Measurements from ENCODE around the gene PAM. TPM values are rescaled to one million over a fixed set of nuclear protein-coding genes. Genes with fewer than 3 reads are reported as not detected.
"Not testable (repeated sequence)": the region's sequence is repeated elsewhere in the genome, so short reads cannot be mapped to it uniquely, and the experiment has no call there.

The PAM gene
- polyA plus RNA-seq, 6 donors from 2014 or later = 0.62 to 3.5 (median 1.6) TPM; not detected in 1

- H3K27ac Mint-ChIP-seq = no peak overlapping the region
- H3K4me1 Mint-ChIP-seq = no peaks in the 10 kb centered on the region
- H3K4me3 Mint-ChIP-seq = no peak overlapping the region
- H3K36me3 Mint-ChIP-seq = peaks cover 7 to 14% of the 10 kb centered on the region in 2 donors
- peaks cover 6 to 29% (median 18%) of the 10 kb centered on the region in 7 donors for H3K9me3 Mint-ChIP-seq
- peak; percentile 2 for DNase-seq
- H3K27me3 Mint-ChIP-seq = no peaks in the 10 kb centered on the region
- peak in 1 of 2 donors; percentile 46 for ATAC-seq (ENCODE audit: low read depth in 2 of 2)
Observed at GRCh38 chr5:102986074-102986473, 231.0 kb downstream of the PAM start.

DNA sequence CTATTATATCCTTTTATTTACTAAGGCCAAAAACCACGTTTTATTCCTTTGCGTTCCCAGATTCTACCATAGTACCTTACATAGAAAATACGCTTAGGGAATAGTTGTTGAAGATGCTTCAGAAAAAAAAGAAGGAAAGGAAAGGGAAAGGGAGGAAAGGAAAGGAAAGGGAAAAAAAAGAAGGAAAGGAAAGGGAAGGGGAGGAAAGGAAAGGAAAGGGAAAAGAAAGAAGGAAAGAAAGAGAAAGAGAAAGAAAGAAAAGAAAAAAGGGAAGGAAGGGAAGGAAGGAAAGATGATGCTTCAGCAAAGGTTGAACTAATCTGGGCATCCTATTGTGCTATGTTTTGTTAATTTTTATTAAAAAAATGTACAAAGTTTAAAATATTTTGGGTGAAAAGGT, 233.4 kb downstream of the PAM start:
- Mint-ChIP-seq H3K27ac (no peak overlapping the region), H3K36me3 (no peaks in the 10 kb centered on the region), H3K4me3 (no peak overlapping the region), H3K27me3 (no peaks in the 10 kb centered on the region), H3K4me1 (no peaks in the 10 kb centered on the region), H3K9me3 (peaks cover 2 to 14% (median 7%) of the 10 kb centered on the region in 7 donors)
- ATAC-seq (ENCODE audit: low read depth in 2 of 2) = no peak
- no peak for DNase-seq

GRCh38 chr5:102991802-102992201, 236.7 kb downstream of the PAM start:
- Mint-ChIP-seq H3K4me1 (no peaks in the 10 kb centered on the region), H3K4me3 (no peak overlapping the region), H3K36me3 (no peaks in the 10 kb centered on the region), H3K27ac (no peak overlapping the region), H3K27me3 (no peaks in the 10 kb centered on the region), H3K9me3 (peaks cover 0 to 3% (median 0%) of the 10 kb centered on the region in 7 donors)
- DNase-seq (no peak), ATAC-seq (ENCODE audit: low read depth in 2 of 2) (no peak)

DNA sequence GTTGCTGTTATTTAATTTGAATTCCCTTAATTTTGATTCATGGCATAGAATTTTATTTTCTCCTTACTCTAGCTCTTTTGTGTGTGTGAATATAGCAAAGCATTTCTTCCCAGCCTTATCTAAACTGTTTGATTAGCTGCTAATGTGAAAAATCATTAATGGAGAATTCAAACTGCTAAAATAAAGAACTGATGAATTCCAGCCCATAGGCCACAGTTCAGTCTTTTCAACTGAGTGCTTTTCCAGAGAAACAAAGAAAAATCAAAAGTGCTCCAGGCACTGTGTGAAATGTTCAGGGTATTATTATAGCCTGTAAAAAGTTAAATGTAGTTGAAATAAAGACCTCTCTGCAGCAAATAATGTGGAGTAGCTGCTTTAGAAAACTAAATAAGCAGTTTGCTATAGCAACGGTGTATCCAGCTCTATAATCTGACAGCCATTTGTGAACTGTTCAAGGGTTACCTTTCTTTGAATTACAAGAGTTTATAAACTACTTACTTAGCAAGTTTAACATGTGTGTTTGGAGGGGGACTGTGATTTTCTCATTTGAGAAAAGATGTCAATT, 241.0 kb downstream of the PAM start:
- H3K4me1 Mint-ChIP-seq = no peaks in the 10 kb centered on the region
- ATAC-seq (ENCODE audit: low read depth in 2 of 2) = no peak
- no peaks in the 10 kb centered on the region for H3K27me3 Mint-ChIP-seq
- no peak overlapping the region for H3K27ac Mint-ChIP-seq
- peaks cover 0 to 7% (median 3%) of the 10 kb centered on the region in 7 donors for H3K9me3 Mint-ChIP-seq
- peaks cover 0 to 8% of the 10 kb centered on the region in 2 donors for H3K36me3 Mint-ChIP-seq
- DNase-seq = no peak
- H3K4me3 Mint-ChIP-seq = no peak overlapping the region

DNA sequence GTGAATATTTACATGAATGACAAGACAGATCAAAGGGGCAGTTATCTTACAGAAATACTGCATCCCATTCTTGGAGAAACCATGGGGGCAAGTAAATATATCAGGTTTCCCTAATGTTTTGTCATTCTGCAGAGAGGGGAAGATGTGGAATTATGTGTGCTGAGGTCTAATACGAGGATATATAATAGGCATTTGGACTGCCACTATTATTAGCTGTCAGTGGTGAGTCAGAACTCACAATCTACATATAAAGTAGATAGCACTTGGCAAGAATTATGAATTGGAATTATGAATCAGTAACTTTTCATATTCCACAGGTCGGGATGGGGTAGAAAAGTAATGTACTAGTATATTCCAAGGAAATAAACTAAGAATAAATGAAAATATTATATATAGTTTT, 243.1 kb downstream of the PAM start:
- Mint-ChIP-seq H3K27me3 (no peaks in the 10 kb centered on the region), H3K27ac (no peak overlapping the region), H3K9me3 (peaks cover 0 to 7% (median 3%) of the 10 kb centered on the region in 7 donors), H3K36me3 (peaks cover 0 to 8% of the 10 kb centered on the region in 2 donors), H3K4me1 (no peaks in the 10 kb centered on the region), H3K4me3 (no peak overlapping the region)
- ATAC-seq (ENCODE audit: low read depth in 2 of 2) (no peak), DNase-seq (no peak)

GRCh38 chr5:102999191-102999590, 244.1 kb downstream of the PAM start:
- Mint-ChIP-seq H3K27ac (no peak overlapping the region), H3K27me3 (no peaks in the 10 kb centered on the region), H3K9me3 (peaks cover 0 to 7% (median 3%) of the 10 kb centered on the region in 7 donors), H3K4me3 (no peak overlapping the region), H3K36me3 (peaks cover 0 to 8% of the 10 kb centered on the region in 2 donors), H3K4me1 (no peaks in the 10 kb centered on the region)
- ATAC-seq (ENCODE audit: low read depth in 2 of 2) (no peak), DNase-seq (no peak)

- H3K27me3 Mint-ChIP-seq; DNase-seq; H3K36me3 Mint-ChIP-seq; H3K9me3 Mint-ChIP-seq; ATAC-seq (ENCODE audit: low read depth in 2 of 2); H3K4me3 Mint-ChIP-seq; H3K4me1 Mint-ChIP-seq; H3K27ac Mint-ChIP-seq: not testable (repeated sequence)
Observed at GRCh38 chr5:102999621-103000020, 244.5 kb downstream of the PAM start.

GRCh38 chr5:103000089-103000488, 245.0 kb downstream of the PAM start:
- Mint-ChIP-seq H3K4me3 (no peak overlapping the region), H3K9me3 (peaks cover 0 to 7% (median 3%) of the 10 kb centered on the region in 7 donors), H3K36me3 (peaks cover 0 to 8% of the 10 kb centered on the region in 2 donors), H3K4me1 (no peaks in the 10 kb centered on the region), H3K27me3 (no peaks in the 10 kb centered on the region), H3K27ac (no peak overlapping the region)
- no peak for DNase-seq
- ATAC-seq (ENCODE audit: low read depth in 2 of 2) = no peak

DNA sequence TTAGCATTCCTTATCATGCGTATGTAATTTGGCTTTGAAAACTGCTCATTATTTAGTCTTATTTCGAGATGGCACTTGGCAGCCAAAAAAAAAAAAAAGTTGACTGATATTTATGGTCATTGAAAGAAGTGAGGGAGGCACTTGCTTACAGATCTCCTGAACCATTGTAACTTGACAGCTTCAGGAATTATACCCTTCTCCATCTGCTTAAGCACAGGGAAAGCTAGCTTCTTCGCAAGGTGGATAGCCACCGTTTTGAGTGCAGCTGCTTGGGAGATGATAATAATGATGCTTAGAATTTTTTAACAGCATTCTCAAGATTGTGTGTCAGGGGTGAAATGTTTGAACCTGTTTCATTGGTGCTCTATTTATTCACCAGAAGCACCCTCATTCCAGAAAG, 248.8 kb downstream of the PAM start:
- ATAC-seq (ENCODE audit: low read depth in 2 of 2) = no peak
- H3K36me3 Mint-ChIP-seq = peaks cover 0 to 8% of the 10 kb centered on the region in 2 donors
- DNase-seq = no peak
- peaks cover 0 to 7% (median 3%) of the 10 kb centered on the region in 7 donors for H3K9me3 Mint-ChIP-seq
- H3K27me3 Mint-ChIP-seq = no peaks in the 10 kb centered on the region
- no peak overlapping the region for H3K27ac Mint-ChIP-seq
- H3K4me3 Mint-ChIP-seq = no peak overlapping the region
- H3K4me1 Mint-ChIP-seq = no peaks in the 10 kb centered on the region

- Mint-ChIP-seq H3K9me3 (peaks cover 0 to 3% (median 0%) of the 10 kb centered on the region in 7 donors), H3K4me1 (no peaks in the 10 kb centered on the region), H3K27me3 (no peaks in the 10 kb centered on the region), H3K4me3 (no peak overlapping the region), H3K27ac (no peak overlapping the region), H3K36me3 (peaks cover 0 to 2% of the 10 kb centered on the region in 2 donors)
- ATAC-seq (ENCODE audit: low read depth in 2 of 2) (no peak), DNase-seq (no peak)
Observed at GRCh38 chr5:103005276-103005675, 250.2 kb downstream of the PAM start.

GRCh38 chr5:103006921-103007320, 251.8 kb downstream of the PAM start:
- H3K27me3 Mint-ChIP-seq = no peaks in the 10 kb centered on the region
- H3K4me3 Mint-ChIP-seq = no peak overlapping the region
- ATAC-seq (ENCODE audit: low read depth in 2 of 2) (no peak), DNase-seq (no peak)
- H3K36me3 Mint-ChIP-seq = no peaks in the 10 kb centered on the region
- H3K9me3 Mint-ChIP-seq = no peaks in the 10 kb centered on the region
- no peak overlapping the region for H3K27ac Mint-ChIP-seq
- H3K4me1 Mint-ChIP-seq = no peaks in the 10 kb centered on the region

DNA sequence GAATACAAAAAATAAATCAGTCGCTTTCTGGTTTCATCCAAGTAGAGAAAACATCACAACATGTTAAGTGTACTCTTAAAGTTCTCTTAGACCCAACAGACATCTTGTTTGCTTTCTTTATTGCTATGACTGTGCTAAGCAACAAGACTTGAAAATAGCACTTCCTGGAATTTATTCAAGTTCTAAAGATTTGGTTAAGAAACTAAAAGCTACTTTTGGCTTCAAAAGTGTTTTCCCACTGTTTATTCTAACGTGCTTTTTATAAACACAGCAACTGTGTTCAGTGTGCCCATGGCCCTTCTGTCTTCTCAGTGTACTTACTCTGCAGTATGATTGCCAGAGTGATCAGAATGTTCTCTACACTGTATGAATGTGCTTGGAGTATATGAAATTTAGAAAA, 255.1 kb downstream of the PAM start:
- Mint-ChIP-seq H3K9me3 (peaks cover 0 to 4% (median 0%) of the 10 kb centered on the region in 7 donors), H3K36me3 (no peaks in the 10 kb centered on the region), H3K4me3 (no peak overlapping the region), H3K27ac (no peak overlapping the region), H3K4me1 (no peaks in the 10 kb centered on the region), H3K27me3 (no peaks in the 10 kb centered on the region)
- DNase-seq (no peak), ATAC-seq (ENCODE audit: low read depth in 2 of 2) (no peak)

GRCh38 chr5:103013933-103014552, 258.9 kb downstream of the PAM start:
- Mint-ChIP-seq H3K4me1 (no peaks in the 10 kb centered on the region), H3K27ac (peak overlapping the region in 1 of 6 donors; percentile 32), H3K4me3 (no peak overlapping the region), H3K9me3 (peaks cover 0 to 4% (median 0%) of the 10 kb centered on the region in 7 donors), H3K36me3 (no peaks in the 10 kb centered on the region), H3K27me3 (no peaks in the 10 kb centered on the region)
- DNase-seq (no peak), ATAC-seq (ENCODE audit: low read depth in 2 of 2) (no peak)

- no peak for ATAC-seq (ENCODE audit: low read depth in 2 of 2)
- H3K27ac Mint-ChIP-seq = no peak overlapping the region
Observed at GRCh38 chr5:103014983-103015382, 259.9 kb downstream of the PAM start.

More at GRCh38 chr5:103014983-103015382, 259.9 kb downstream of the PAM start:
- peaks cover 0 to 4% (median 0%) of the 10 kb centered on the region in 7 donors for H3K9me3 Mint-ChIP-seq
- H3K4me3 Mint-ChIP-seq = no peak overlapping the region
- H3K36me3 Mint-ChIP-seq = no peaks in the 10 kb centered on the region
- no peaks in the 10 kb centered on the region for H3K4me1 Mint-ChIP-seq
- DNase-seq = no peak
- no peaks in the 10 kb centered on the region for H3K27me3 Mint-ChIP-seq
